Fibroblast of lung (primary cell): ENCODE measurements around the gene SLCO1A2.

Source experiments
- EZH2 ChIP-seq: IDR thresholded peaks from 2 replicates; pipeline ENCODE4 v1.5.1; 2012; ENCODE audit warnings: low read length, control low read depth, mild to moderate bottlenecking; ENCODE audit errors: missing control alignments
- TF ChIP-seq, protein P1 (sequence below), 2 donors: IDR thresholded peaks in 1 of 2; conservative IDR thresholded peaks in 1 of 2; 1 replicate in 1 of 2; 2 replicates in 1 of 2; pipeline ENCODE4 v1.5.1; 2011 to 2012; ENCODE audit warnings: low read length in 2 of 2, control low read depth in 1 of 2, inconsistent platforms in 1 of 2, low read depth in 1 of 2, mild to moderate bottlenecking in 1 of 2

DNA sequence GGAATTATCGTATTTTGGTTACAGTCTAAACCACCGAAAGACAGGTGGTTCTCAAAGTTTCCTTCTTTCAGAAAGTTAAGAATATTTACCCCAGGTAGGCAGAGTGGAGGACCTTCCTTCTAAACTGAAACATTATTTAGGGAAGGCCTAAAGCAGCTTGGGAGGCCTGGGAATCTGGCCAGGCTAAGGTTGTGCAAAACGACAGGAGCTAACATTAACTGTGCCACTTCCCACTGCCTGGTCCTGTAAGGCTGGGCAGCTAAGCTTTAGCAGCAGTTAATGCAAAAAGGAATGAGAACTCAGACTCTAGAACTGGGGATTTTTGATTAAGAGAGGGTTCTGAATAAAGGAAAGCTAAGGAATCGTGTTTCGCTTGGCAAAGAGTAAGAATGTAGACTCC is 82.6 kb downstream of the SLCO1A2 start:
- TF ChIP-seq, protein P1, sequence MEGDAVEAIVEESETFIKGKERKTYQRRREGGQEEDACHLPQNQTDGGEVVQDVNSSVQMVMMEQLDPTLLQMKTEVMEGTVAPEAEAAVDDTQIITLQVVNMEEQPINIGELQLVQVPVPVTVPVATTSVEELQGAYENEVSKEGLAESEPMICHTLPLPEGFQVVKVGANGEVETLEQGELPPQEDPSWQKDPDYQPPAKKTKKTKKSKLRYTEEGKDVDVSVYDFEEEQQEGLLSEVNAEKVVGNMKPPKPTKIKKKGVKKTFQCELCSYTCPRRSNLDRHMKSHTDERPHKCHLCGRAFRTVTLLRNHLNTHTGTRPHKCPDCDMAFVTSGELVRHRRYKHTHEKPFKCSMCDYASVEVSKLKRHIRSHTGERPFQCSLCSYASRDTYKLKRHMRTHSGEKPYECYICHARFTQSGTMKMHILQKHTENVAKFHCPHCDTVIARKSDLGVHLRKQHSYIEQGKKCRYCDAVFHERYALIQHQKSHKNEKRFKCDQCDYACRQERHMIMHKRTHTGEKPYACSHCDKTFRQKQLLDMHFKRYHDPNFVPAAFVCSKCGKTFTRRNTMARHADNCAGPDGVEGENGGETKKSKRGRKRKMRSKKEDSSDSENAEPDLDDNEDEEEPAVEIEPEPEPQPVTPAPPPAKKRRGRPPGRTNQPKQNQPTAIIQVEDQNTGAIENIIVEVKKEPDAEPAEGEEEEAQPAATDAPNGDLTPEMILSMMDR (conservative IDR thresholded peaks at IDR 0.05 in 1 of 2, IDR thresholded peaks at IDR 0.05 in 1 of 2; ENCODE audit: low read depth in 1 of 2, low read length in 2 of 2): no peak
- no peak for TF ChIP-seq EZH2
